HPDE6-E6E7 (cell line): ENCODE measurements around the gene OR4F6.

ENCODE experiments used
- DNase-seq: peaks from one replicate; pipeline ENCODE4 v3.0.0; 2011; ENCODE audit warnings: missing footprints; ENCODE audit errors: extremely low spot score

OR4F6 gene

GRCh38 chr15:101804941-101805340, 1.6 kb downstream of the OR4F6 start:
- no peak for DNase-seq

DNA sequence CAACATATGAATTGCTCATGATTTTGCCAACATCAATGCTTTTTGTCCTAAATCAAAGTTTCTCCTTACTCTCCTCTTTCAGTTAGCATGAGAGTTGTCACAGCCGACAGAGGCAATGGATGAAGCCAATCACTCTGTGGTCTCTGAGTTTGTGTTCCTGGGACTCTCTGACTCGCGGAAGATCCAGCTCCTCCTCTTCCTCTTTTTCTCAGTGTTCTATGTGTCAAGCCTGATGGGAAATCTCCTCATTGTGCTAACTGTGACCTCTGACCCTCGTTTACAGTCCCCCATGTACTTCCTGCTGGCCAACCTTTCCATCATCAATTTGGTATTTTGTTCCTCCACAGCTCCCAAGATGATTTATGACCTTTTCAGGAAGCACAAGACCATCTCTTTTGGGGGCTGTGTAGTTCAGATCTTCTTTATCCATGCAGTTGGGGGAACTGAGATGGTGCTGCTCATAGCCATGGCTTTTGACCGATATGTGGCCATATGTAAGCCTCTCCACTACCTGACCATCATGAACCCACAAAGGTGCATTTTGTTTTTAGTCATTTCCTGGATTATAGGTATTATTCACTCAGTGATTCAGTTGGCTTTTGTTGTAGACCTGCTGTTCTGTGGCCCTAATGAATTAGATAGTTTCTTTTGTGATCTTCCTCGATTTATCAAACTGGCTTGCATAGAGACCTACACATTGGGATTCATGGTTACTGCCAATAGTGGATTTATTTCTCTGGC, 2.5 kb downstream of the OR4F6 start:
- no peak for DNase-seq

- no peak for DNase-seq
Measured at GRCh38 chr15:101807345-101807945, 4.1 kb downstream of the OR4F6 start.

DNA sequence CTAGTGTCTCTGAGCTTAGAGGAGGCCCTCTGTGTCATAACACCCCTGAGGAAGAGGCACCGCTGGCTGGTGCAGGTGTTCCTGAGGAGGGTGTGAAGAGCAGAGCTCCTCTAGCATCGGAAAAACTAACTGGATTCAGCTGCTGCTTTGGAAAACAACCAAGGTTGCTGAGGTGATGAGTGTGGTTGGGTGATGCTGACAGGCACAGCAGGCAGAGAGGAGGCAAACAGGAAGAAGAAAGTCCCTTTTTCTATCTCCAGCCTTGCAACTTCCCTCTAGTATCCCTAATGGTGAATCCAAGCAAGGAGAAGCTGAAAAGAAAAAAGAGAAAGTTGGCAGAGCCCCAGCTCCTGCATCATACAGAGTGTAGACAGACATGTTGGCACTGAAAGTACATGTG, 4.9 kb downstream of the OR4F6 start:
- DNase-seq: no peak

DNA sequence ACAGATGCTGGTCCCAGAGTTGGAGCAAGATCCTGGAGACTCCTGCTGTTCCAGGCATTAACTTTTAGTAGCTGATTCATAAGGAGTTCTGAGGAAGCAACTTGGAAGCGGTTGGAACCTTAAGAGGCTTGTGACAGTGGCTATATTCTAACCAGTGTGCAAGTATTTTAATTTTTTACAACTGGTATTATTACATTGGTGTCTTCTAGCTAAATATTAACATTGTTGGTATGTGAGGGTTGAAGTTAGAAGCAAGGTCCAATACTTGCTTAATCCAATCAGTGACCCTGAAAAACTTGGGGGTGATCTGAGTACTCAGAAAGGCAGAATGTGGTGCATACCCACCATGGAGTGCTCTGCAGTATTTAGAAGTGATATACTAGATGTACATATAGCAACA, 7.1 kb downstream of the OR4F6 start:
- no peak for DNase-seq

DNA sequence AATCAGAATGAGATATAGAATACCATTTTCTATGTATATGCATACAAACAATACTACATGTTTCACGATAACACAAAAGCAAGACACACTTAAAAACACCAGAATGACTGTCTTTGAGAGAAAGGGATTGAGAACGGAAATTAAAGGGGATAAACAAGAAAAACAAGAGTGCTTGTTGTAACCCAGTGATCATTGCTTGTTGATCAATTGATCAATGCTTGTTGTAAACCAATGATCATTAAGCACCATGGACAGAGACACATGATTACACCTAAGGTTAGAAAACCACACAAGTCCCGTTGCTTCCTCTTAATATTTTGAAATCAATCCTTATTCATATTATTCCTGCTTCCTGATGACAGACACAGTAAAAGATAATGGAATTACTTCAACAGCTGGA, 7.6 kb downstream of the OR4F6 start:
- no peak for DNase-seq

- DNase-seq: no peak
Measured at GRCh38 chr15:101811902-101812301, 8.6 kb downstream of the OR4F6 start, which contains the start of gene OR4F15. Gene OR4F15, plus strand, starts transcription at chr15:101812202. Its CDS starts 5,985 bp downstream, at chr15:101818187.

DNA sequence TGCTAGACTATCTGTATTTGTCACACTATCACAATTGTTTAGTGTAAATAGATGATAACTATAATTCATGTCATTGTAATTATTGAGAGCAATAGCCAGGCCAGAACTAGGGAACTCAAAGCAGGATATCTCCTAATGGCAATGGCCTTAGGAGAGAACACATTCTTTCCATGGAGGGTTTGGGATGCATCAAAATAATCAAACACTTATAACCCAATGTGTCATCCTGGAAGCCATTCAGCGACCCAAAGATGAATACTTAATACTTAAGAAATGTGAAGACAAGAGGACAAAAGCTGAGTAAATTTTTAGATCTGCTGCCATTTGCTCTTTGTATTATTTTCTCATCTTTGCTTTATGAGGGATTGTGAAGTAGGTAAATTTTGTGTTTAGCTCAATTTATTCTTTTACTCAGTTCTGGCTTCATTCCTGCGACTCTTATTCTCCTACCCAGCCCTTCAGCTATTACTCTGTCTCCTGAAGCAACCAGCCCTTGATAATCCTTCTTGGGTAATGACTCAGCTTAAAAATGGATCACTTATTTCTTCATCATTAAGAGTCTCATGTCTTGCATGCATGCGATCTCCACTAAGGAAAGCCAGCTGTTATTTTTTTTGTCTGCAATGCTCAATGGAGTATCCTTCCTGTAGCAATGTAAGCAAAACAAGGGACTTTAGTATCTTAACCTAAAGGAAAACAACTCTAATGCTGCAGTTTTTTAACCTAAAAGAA, 10.7 kb downstream of the OR4F6 start:
- DNase-seq: no peak

DNA sequence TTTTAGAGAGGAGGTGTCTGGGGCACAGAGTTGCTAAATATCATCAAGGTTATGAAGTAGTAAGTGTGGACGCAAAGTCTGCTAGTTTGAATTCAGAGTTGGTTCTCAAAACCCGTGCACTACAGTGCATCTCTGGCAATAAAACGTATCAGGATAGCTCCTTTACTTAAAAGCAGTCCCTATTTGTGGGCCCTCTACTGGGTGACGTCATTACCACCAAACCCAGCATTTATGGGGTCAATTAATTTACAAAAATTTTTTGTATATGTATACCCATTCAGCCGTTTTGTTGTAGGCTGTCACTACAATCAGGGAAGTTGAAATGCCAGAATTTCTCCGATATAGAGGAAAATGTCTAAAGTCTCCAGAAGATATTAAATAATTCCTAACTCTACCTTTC, 17.5 kb downstream of the OR4F6 start:
- DNase-seq: no peak

DNA sequence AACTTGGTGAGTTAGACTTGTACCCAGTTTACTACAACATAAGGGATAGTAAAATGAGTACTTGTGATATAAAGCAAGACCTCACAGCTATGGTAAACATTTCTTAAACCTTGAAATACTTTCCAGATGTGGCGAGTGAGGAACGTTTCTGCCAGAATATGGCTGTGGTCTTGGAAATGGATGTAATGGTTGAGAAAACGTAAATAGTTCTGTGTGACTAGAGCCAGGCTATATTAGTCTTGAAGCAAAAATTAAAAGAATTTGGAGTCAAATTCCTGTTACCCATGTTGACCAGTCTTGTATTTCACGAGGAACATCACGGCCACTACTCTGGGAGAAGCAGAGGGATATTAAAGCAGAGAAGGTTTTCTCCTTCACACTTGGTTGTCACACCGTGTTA, 23.9 kb downstream of the OR4F6 start:
- DNase-seq: no peak

DNA sequence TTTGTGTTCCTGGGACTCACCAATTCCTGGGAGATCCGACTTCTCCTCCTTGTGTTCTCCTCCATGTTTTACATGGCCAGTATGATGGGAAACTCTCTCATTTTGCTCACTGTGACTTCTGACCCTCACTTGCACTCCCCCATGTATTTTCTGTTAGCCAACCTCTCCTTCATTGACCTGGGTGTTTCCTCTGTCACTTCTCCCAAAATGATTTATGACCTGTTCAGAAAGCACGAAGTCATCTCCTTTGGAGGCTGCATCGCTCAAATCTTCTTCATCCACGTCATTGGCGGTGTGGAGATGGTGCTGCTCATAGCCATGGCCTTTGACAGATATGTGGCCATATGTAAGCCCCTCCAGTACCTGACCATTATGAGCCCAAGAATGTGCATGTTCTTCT, 25.5 kb downstream of the OR4F6 start:
- DNase-seq: no peak

GRCh38 chr15:101841656-101842055, 38.3 kb downstream of the OR4F6 start:
- no peak for DNase-seq

DNA sequence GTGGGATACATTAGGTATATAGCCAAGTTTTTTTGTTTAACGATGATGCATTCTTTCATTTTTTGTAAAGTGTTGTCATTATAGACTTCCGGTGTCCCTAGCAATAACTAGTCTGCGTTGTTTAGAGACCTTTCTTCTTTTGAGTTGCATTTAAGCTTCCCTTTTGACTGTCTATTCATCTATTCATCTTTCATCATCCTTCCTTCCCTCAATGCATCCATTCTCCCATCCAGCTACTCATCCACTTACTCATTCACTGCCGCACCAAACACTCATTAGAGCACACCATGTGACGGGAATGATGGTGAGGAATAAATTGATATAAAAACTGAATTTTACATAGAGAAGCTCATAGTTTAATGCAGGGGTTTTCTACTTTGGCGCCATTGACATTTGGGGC, 41.6 kb downstream of the OR4F6 start:
- no peak for DNase-seq

DNA sequence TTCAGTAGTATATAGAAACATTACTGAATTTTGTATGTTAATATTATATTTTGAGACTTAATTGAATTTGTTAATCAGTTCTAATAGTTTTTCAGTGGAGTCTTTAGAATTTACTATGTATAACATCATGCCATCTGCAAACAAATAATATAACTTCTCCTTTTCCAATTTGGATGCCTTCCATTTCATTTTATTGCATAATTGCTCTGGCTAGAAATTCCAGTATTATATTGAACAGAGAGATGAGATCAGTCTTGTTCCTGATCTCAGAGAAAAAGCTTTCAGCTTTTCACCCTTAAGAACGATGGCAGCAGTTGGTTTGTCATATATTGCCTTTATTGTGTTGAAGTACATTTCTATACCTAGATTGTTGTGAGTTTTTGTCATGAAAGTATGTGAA, 49.0 kb downstream of the OR4F6 start:
- DNase-seq: no peak
